Spinal cord (tissue), 10 donors: Measurements from ENCODE around the gene DAAM1. TPM values are rescaled to one million over a fixed set of nuclear protein-coding genes. Genes with fewer than 3 reads are reported as not detected.

Experiments
- DNase-seq, 6 donors: peaks; one replicate each; pipeline versions ENCODE4 v3.0.0 to v3.0.0-alpha.2; 2013 to 2015; ENCODE audit warnings: low spot score in 6 of 6, low read depth in 4 of 6
- H3K27ac ChIP-seq: one replicate; pipeline ENCODE4 v1.5.1; 2013; ENCODE audit warnings: low read depth, low read length, control low read depth
- H3K27me3 ChIP-seq: one replicate; pipeline ENCODE4 v1.6.1; 2013; ENCODE audit warnings: low read length; ENCODE audit not compliant: control insufficient read depth, insufficient read depth
- H3K36me3 ChIP-seq: one replicate; pipeline ENCODE4 v1.6.1; 2013; ENCODE audit warnings: low read length; ENCODE audit not compliant: control insufficient read depth, insufficient read depth
- H3K4me1 ChIP-seq: one replicate; pipeline ENCODE4 v1.6.1; 2013; ENCODE audit warnings: low read length; ENCODE audit not compliant: control insufficient read depth, insufficient read depth
- H3K4me3 ChIP-seq: one replicate; pipeline ENCODE4 v1.5.1; 2013; ENCODE audit warnings: low read depth, low read length, control low read depth
- H3K9me3 ChIP-seq: one replicate; pipeline ENCODE4 v1.6.1; 2013; ENCODE audit warnings: low read length; ENCODE audit not compliant: control insufficient read depth, insufficient read depth
- WGBS: methylation state at CpG from one replicate; pipeline ENCODE4 v1.1.5; 2013; ENCODE audit warnings: missing lambda C conversion rate; ENCODE audit not compliant: insufficient coverage; 5-methylcytosine and 5-hydroxymethylcytosine counted together
- polyA plus RNA-seq, 2 donors: library from polyadenylated mRNA; unstranded; fragments of 120-200 nt; gene quantifications; one replicate each; pipeline ENCODE4 v1.2.1, GENCODE V29; 2013; ENCODE audit not compliant: insufficient read length in 2 of 2
- total RNA-seq, 2 donors: library from RNA; depleted of rRNA in 1 of 2; stranded (reverse); fragments of 120-200 nt in 1 of 2; fragments of >200 nt in 1 of 2; gene quantifications; one replicate each; pipeline versions ENCODE4 v1.2.3 to v1.2.4, GENCODE V29; 2013 to 2014
- donor health status: healthy.

Gene DAAM1
- total and polyA plus RNA-seq, 4 donors: 32.9 to 78.0 (median 61.7) TPM

- peak in 1 of 6 donors; percentile 43 for DNase-seq
- Histone ChIP-seq H3K4me1 (no peaks in the 10 kb centered on the region), H3K9me3 (no peaks in the 10 kb centered on the region), H3K27ac (no peak overlapping the region), H3K27me3 (no peaks in the 10 kb centered on the region), H3K36me3 (no peaks in the 10 kb centered on the region), H3K4me3 (no peak overlapping the region)
- WGBS: 57% methylated on average over 1 of the region's 6 CpGs
These were observed 218.2 kb downstream of the DAAM1 start for GRCh38 chr14:59406454-59407245.

- Histone ChIP-seq H3K27me3 (no peaks in the 10 kb centered on the region), H3K36me3 (no peaks in the 10 kb centered on the region), H3K4me1 (no peaks in the 10 kb centered on the region), H3K27ac (no peak overlapping the region), H3K9me3 (no peaks in the 10 kb centered on the region), H3K4me3 (no peak overlapping the region)
- DNase-seq: peak in 1 of 6 donors; percentile 81
- WGBS: 75% methylated on average over 1 of the region's 4 CpGs
These were observed 219.0 kb downstream of the DAAM1 start for GRCh38 chr14:59407246-59408010.

GRCh38 chr14:59415836-59416602 is 227.6 kb downstream of the DAAM1 start:
- H3K9me3 ChIP-seq: no peaks in the 10 kb centered on the region
- no peaks in the 10 kb centered on the region for H3K4me1 ChIP-seq
- H3K36me3 ChIP-seq: no peaks in the 10 kb centered on the region
- no peaks in the 10 kb centered on the region for H3K27me3 ChIP-seq
- no peak for DNase-seq
- H3K27ac ChIP-seq: no peak overlapping the region
- H3K4me3 ChIP-seq: no peak overlapping the region
- WGBS: no CpG with 5 or more reads among the region's 5 CpGs

GRCh38 chr14:59417311-59417710 is 228.8 kb downstream of the DAAM1 start:
- H3K27ac ChIP-seq: no peak overlapping the region
- WGBS: 78% methylated on average over 6 of the region's 6 CpGs

GRCh38 chr14:59419303-59419702 is 230.8 kb downstream of the DAAM1 start:
- Histone ChIP-seq H3K36me3 (no peaks in the 10 kb centered on the region), H3K4me1 (no peaks in the 10 kb centered on the region), H3K27ac (no peak overlapping the region), H3K9me3 (no peaks in the 10 kb centered on the region), H3K27me3 (no peaks in the 10 kb centered on the region), H3K4me3 (no peak overlapping the region)
- 100% methylated on average over 1 of the region's 2 CpGs for WGBS
- no peak for DNase-seq

More at GRCh38 chr14:59417311-59417710, 228.8 kb downstream of the DAAM1 start:
- no peak for DNase-seq
- H3K36me3 ChIP-seq: no peaks in the 10 kb centered on the region
- no peak overlapping the region for H3K4me3 ChIP-seq
- no peaks in the 10 kb centered on the region for H3K4me1 ChIP-seq
- H3K9me3 ChIP-seq: no peaks in the 10 kb centered on the region
- H3K27me3 ChIP-seq: no peaks in the 10 kb centered on the region
